Epidermal melanocyte (primary cell): ENCODE measurements around the gene CENPK.
"Not testable (repeated sequence)": the region's sequence is repeated elsewhere in the genome, so short reads cannot be mapped to it uniquely, and the experiment has no call there.

ENCODE experiments used
- DNase-seq: peaks from one replicate; pipeline ENCODE4 v3.0.0; 2011; ENCODE audit warnings: low spot score; ENCODE audit not compliant: insufficient read length

CENPK gene

GRCh38 chr5:65508978-65509377 is 54.0 kb downstream of the CENPK start:
- no peak for DNase-seq

GRCh38 chr5:65506961-65507360 is 56.0 kb downstream of the CENPK start:
- DNase-seq: no peak

- no peak for DNase-seq
These were observed 73.8 kb downstream of the CENPK start for GRCh38 chr5:65489119-65489518.

- not testable (repeated sequence) for DNase-seq
These were observed 74.8 kb downstream of the CENPK start for GRCh38 chr5:65488038-65488687.

GRCh38 chr5:65486803-65487202 is 76.2 kb downstream of the CENPK start:
- DNase-seq: not testable (repeated sequence)

GRCh38 chr5:65485405-65485804 is 77.6 kb downstream of the CENPK start:
- DNase-seq: no peak

- DNase-seq: peak; percentile 23
These were observed 79.2 kb downstream of the CENPK start for GRCh38 chr5:65483546-65484346.

- no peak for DNase-seq
These were observed 80.0 kb downstream of the CENPK start for GRCh38 chr5:65482736-65483545.

GRCh38 chr5:65482296-65482735 is 80.7 kb downstream of the CENPK start:
- DNase-seq: no peak

- peak; percentile 35 for DNase-seq
These were observed 81.2 kb downstream of the CENPK start, which contains the start of gene ADAMTS6 for GRCh38 chr5:65481635-65482295. ADAMTS6 (minus strand) TSS chr5:65481920; CDS start chr5:65473673, 8,247 bp downstream.

- no peak for DNase-seq
These were observed 81.8 kb downstream of the CENPK start for GRCh38 chr5:65481171-65481581.

- DNase-seq: no peak
These were observed 82.6 kb downstream of the CENPK start for GRCh38 chr5:65480306-65480865.

GRCh38 chr5:65479527-65479926 is 83.4 kb downstream of the CENPK start:
- DNase-seq: no peak

GRCh38 chr5:65478336-65478735 is 84.6 kb downstream of the CENPK start:
- DNase-seq: no peak

- no peak for DNase-seq
These were observed 87.1 kb downstream of the CENPK start for GRCh38 chr5:65475895-65476294.

GRCh38 chr5:65475336-65475735 is 87.6 kb downstream of the CENPK start:
- DNase-seq: no peak

- no peak for DNase-seq
These were observed 88.7 kb downstream of the CENPK start for GRCh38 chr5:65474130-65474711.

GRCh38 chr5:65468633-65469032 is 94.3 kb downstream of the CENPK start:
- no peak for DNase-seq
